ENCODE results near the gene SOBP.
"Not testable (repeated sequence)": the region's sequence is repeated elsewhere in the genome, so short reads cannot be mapped to it uniquely, and the experiment has no call there.

The SOBP gene

DNA sequence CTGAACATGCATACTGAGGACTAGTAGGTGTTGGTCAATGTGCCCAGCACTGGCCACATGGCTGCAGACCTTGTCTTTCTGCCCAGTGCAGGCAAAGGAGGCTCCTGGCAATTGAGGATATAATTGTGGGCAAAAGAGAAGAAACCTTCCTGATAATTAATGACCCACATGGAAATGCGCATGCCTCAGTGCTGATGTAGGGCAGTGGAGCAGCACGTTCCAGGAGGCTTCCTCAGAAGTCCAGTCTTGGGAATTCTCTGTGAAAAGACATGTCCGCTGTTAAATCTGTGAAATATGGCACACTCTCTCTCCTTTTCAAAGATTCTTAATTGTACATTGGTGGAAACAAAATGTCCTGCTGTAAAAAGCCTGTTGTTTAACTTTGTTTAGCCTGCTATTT, 34.7 kb downstream of the SOBP start:
- FAIRE-seq = no peak

- FAIRE-seq = no peak
These were observed 42.0 kb downstream of the SOBP start for GRCh38 chr6:107531868-107532267.

GRCh38 chr6:107532706-107533105, 42.8 kb downstream of the SOBP start:
- FAIRE-seq = no peak

GRCh38 chr6:107533415-107534059, 43.6 kb downstream of the SOBP start:
- FAIRE-seq = no peak

- FAIRE-seq = no peak
These were observed 44.7 kb downstream of the SOBP start for GRCh38 chr6:107534571-107535141.

DNA sequence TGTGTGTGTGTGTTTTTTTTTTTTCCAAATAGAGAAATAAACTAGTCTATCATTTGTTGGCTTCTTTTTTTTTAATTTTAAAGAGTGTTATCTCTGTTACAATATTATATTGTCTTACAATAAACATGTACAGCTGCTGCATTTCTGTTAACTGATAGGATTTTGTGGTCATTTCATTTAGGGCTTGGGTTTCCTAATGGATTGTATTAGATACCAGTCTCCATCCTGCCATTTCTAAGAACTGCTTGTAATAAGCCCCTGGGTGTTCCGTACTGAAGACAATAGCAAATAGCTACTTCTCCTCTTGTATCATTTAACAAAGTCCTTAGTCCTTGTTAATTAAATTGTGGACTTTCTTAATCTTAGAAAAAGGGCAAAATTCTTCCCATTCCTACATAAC, 45.7 kb downstream of the SOBP start:
- no peak for FAIRE-seq

DNA sequence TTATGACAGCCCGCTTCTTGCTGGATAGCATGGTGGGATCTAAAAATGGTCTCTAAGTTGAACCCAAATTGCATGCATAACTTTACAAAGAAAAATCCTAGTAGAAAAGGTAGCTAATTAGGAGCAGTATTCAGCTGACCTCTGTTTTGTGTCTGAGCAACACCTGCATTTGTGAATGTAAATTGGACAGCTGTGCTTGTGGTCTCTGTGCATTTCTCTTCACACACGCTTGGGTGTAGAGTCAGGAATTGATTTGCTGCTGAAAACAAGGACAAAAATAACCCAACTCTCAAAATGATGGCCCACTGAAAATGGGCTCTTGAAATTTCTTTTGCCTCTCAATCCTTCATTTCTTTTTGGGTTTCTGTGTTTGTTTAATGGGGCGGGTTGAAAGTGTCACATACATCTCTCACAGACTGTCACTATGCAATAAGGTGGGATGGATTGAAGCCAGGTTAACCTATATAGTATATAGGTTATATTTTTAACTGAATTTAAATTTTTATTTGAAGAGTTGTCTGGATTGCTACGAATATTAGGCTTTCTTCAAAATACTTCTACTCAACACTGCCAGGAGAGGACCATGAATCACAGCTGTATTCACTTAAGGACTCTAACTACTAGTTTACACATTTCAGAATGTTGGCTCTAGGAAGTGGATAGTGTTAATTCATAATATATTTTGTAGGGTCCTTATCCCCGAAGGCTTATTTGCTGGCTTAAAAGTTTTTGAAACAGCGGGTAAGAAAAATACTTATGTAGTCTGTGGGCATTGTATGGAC, 46.5 kb downstream of the SOBP start:
- no peak for FAIRE-seq

DNA sequence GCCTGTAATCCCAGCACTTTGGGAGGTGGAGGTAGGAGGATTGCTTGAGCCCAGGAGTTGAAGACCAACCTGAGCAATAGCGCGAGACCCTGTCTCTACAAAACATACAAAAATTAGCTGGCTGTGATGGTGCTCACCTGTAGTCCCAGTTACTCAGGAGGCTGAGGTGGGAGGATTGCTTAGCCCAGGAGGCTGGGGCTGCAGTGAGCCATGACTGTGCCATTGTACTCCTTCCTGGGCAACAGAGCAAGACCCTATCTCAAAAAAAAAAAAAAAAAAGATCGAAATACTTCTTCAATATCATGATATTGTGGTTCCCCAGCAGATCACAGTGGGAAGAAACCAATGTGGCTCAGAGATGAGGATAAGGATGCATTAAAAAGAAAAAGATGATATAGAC, 47.6 kb downstream of the SOBP start:
- no peak for FAIRE-seq

DNA sequence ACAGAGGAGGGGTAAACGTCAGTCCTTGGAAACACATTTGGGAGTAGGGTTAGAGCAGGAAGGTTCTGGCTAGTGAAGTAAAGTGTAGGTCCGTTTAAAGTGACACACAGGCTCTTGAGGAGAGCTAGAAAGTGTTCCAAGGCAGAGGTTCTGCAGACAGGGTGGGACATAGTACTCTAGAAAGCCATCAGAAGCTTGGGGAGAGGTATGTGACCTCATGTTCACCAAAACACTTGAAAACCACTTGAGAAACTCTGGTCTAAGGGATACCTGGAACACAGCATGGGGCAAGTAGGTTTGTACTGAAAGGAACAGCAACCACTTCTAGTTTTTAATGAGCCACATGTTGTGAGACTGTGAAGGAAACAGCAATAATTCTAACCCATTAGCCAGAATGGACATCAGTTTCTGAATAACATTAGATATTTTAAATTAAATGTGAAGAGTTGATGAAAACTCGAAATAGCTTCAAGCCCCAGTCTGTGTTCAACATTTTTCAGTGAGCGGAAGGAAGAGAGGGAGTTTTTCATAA, 49.0 kb downstream of the SOBP start:
- FAIRE-seq = no peak

DNA sequence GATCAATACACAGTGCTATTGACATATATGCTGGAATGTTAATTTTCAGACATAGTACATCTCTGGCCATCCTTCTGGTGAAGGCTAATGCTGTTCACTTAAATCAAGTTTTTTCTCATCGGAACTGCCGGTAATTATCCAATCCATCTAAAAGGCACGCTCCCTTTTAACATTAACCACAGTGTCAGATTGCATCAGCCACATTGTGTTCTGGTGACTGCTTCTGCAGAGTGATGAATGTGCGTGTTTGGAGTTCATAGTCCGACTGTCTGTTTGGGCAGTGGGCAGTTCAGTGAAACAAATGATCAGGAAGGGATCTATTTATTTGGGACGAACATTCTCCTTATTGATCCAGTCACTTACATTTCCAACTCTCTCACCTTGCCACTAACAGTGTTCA, 49.5 kb downstream of the SOBP start:
- FAIRE-seq = no peak

GRCh38 chr6:107539849-107540464, 50.0 kb downstream of the SOBP start:
- FAIRE-seq = no peak

DNA sequence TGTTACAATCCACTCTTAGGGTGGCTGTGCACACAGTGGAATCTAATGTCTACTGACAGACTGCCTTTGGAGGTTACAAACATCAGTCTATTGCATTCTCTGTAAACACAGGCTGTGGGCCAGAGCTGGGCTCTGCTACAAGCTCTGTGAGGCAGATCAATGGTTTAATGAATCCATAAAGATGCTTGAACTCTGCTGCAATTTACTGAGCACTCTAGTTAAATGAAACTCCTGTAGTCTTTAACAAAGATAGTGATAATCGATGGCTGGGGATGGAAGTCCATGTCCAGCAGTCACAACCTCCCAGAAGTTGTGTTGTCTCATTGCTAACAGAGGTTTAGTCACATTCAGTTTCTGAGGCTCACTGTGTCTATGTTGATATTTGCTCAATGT, 50.5 kb downstream of the SOBP start:
- FAIRE-seq = no peak

DNA sequence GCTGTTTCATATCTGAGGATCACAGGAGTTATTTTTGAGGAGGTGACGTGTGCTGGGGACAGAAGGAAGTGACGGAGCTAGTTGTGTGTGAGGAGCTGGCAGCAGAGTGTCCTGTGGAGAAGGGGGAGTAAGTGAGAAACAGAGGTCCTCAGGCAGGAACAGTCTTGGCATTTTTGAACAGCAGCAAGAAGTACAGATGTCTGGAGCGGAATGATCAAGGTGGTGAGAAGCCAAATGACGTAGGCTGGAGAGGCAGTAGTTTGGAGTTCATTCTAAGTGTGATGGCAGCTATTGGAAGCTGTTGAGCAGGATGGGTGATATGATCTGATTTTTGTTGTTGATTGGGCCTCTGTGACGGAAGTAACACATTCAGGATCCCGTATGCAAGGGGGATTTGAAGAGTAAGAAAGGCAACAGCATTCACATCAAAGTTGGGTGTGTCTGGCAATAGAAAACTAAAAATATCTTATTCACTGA, 52.3 kb downstream of the SOBP start:
- FAIRE-seq = no peak

- FAIRE-seq = no peak
These were observed 53.2 kb downstream of the SOBP start for GRCh38 chr6:107543088-107543487.

DNA sequence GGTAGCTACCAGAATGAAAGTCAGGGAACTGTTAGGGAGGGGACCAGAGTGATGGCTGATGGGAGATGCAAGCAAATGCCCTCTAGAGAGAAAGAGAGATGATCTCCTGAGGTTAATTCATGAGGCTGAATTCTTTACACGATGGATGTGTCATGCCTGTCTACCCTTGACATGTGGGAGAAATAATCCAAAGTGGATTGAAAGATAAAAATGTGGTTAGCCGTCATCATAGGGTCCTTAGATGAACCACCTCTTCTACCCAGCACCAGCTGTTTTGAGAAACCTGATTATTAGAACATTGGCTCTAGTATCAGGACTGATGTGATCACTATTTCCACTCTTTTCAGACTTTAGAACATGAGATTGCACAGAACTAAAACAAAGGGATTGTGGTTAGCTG, 53.6 kb downstream of the SOBP start:
- no peak for FAIRE-seq

DNA sequence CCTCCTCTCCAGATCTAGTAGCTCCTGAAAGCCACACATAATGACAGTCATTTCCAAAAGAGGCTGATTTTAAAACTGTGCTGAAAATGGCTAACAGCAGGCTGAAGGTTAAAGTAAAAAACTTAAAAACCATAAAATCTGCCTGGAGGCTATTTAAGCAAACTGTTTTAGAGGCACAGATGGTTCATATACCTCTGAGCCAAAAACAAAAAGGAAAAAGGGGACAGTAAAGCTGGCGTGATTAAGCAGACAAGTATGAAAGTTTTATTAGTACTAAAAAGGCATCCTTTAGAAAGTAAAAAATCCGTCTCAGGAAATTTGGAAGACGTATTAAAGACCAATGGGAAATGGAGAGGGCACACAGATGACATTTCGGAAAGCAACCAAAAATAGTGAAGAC, 55.8 kb downstream of the SOBP start:
- FAIRE-seq = no peak

DNA sequence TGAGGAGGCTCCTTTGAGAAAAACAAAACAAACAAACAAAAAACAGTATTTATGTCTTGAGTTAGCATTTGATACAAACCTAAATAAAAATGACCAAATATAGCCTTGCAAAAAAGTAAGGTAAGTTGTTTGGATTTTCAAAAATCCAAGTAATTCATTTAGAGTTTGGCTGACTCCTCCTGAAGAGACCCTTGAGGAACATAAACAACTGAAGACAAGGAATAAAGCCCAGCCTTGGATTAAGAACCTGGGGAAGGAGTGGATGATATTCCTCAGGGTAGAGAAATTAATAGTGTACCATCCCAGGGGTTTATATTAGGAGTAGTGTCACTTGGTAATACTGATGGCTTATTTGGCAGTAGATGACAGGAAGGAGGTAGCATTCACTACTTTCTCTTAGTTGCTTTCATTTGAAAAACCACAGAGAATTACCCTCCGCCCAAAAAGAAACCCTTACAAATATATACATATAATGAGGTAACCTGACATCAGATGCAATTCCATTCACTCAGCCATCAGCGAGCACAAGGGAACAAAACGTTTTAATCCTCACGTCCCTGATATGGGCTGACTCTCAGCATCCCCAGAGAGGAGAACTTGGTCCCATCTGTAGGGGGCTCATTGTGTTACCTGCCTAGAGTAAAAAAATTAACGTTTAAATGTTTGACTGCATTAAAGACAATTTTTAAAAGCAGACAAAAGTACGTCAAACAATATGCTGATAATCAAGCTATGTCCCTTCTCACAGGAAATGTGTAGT, 57.0 kb downstream of the SOBP start:
- no peak for FAIRE-seq

- no peak for FAIRE-seq
These were observed 57.5 kb downstream of the SOBP start for GRCh38 chr6:107547451-107547840.

DNA sequence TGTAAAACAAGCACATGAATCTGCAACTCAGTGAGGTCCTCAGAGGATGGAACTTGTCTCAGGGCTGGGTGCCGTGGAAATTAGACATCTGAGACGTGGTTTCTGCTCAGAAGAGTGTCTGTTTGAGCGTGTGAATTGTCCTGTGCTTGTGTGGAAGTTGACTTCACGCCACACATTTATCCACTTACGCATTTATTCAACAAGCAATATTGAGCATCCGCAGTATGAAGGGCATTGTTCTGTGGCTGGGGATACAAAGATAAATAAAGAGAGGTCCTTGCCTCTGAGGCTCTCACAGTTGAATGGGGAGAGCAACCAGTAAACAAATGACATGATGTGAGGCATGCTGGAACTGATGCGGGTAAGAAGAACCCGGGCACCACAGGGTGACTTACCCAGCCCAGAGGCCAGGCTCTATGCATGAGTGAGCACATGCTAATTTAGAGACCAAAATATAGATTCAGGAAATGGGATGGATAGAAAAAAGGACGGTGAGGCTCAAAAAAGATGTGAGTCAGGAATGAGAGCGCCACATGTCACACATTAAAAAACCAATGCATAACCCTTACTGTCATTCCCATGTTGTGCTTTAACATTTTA, 60.4 kb downstream of the SOBP start:
- FAIRE-seq = no peak

DNA sequence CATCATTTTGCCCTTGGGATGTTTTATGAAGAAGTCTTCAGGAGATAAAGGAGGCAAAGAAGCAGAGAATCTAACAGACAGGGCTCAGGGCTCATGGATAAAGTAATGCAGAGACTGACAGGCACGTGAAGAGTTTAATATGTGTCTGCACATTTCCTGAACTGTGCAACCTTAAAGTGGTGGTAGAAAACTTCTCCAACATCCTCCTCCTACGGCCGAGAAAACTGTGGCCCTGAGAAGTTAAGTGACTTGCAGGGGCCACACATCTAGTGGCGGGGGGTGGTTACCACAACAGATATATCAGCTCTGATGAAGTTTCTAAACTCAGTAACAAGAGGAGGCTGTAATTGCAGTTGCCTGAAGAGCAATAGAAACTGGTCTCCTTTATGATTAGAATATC, 61.0 kb downstream of the SOBP start:
- FAIRE-seq = no peak

- not testable (repeated sequence) for FAIRE-seq
These were observed 63.2 kb downstream of the SOBP start for GRCh38 chr6:107553121-107553520.

DNA sequence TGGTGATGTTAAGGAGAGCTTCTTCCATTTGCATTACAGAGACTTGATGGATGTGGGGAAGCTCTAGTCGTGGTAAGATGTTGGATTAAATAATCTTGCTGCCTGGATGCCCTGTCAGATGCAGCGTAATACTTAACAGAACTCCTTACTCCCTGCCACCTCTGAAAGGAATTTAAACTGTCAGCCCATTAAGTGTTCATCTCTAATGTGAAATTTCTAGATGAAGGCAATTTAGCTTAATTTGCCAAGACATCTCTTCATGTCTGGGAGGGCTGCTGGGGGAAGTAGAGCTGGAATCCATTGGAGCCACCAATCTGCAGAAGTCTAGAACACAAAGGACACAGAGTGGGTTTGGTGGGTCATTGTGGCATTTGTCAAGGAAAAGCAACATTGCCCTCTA, 64.4 kb downstream of the SOBP start:
- no peak for FAIRE-seq

Data from G401.6 (cell line).